HG02763 (cell line): Measurements from ENCODE around the gene KCNK5.

ENCODE experiments used
- ATAC-seq: cut with Tn5 transposase; IDR thresholded peaks from one replicate; pipeline ENCODE4 v1.9.1; 2021; ENCODE audit warnings: mild to moderate bottlenecking, moderate library complexity; ENCODE audit not compliant: unreplicated experiment

Gene KCNK5

DNA sequence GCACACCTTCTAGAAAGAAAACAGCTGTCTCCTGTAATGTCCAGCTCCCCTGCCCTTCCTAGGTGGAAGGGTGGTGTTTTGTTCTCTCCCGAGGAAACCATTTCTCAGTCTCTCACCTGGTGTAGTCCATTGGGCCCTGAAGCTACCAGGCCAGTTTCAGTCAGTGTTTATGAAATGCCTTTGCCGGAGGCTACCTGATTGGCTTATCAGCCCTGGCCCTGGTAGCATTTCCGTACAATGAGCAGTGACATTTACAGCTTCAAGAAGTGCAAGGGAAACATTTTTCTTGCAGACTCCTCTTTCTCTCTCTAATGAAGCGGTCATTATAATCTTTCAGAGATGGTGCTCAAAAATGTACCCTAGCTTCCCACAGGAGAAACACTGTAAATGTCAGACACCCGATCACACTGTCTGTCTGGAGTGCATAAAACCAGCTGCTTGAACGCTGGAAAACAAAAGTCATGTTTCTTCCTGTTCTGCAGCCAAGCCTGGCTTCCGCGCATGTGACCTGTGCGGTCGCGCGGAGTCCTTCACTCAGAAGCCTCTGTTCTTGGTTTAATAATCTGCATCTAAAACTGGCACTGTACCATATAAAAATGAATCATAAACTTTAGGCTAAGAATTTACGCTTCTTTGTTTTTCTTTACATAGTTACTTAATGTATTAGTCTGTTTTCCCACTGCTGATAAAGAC is 85.9 kb downstream of the KCNK5 start:
- ATAC-seq: no peak

DNA sequence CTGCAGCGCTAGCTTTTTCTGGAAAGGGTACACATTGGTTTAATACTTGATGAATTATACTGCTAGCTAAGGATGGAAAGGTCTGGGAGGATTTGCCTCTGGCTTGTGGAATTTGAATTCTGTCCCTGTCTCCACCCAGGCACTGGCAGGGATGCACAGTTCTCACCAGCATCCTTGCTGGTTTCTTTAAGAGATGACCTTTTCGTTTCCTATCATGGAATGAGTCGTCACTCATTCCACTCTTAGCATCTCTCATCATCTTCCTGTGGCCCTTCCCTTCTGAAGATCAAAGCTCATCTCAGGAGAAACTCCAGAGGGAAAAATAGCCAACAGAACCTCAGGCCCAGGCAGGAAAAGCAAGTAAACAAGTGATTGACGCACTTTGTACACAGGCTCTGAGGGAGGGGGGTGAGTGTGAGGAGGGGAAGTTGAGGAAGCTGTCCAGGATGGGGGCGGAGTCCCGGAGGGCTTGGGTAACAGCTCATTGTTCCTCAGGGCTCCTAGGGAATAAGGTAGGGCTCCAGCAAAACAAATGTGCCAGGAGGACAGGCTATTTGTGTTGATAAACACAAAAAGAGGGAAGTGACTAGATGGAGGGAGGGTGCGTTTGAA is 88.6 kb downstream of the KCNK5 start:
- no peak for ATAC-seq
